ENCODE measurements around the gene PHACTR3. TPM values are rescaled to one million over a fixed set of nuclear protein-coding genes. Genes with fewer than 3 reads are reported as not detected.

PHACTR3 gene
- total RNA-seq, 1 experiment from 2014 or later = 30.6 TPM

GRCh38 chr20:59575653-59576052 is 28.7 kb upstream of the PHACTR3 start:
- Histone ChIP-seq H3K27ac (ENCODE audit: low read length) (no peak overlapping the region), H3K4me2 (ENCODE audit: low read length) (no peak overlapping the region), H3K4me1 (ENCODE audit: insufficient read depth, low read length) (no peaks in the 10 kb centered on the region), H3K36me3 (ENCODE audit: low read depth, low read length) (no peaks in the 10 kb centered on the region), H3K27me3 (ENCODE audit: low read length) (peaks cover 49% of the 10 kb centered on the region), H3K79me2 (ENCODE audit: low read length) (no peaks in the 10 kb centered on the region), H2AFZ (ENCODE audit: low read length) (no peak overlapping the region), H3K9me3 (ENCODE audit: low read length) (no peaks in the 10 kb centered on the region), H3F3A (ENCODE audit: low read length, unreplicated experiment) (no peaks in the 10 kb centered on the region), H3K9me2 (replicated peaks; ENCODE audit: low read length) (no peaks in the 10 kb centered on the region), H3K9ac (ENCODE audit: low read length) (no peak overlapping the region), H4K20me1 (ENCODE audit: low read length) (no peaks in the 10 kb centered on the region), H3K4me3 (ENCODE audit: low read length) (no peak overlapping the region)
- TF ChIP-seq EZH2 (IDR thresholded peaks at IDR 0.05; ENCODE audit: low read length, unreplicated experiment) = no peak
- no peak for TF ChIP-seq CTCF (conservative IDR thresholded peaks at IDR 0.05; ENCODE audit: low read depth, low read length)
- TF ChIP-seq EZH2phosphoT487 (IDR thresholded peaks at IDR 0.05; ENCODE audit: borderline replicate concordance, low read length) = no peak
- CTCF ChIA-PET = no interaction called here
- DNase-seq = no peak
- BruUV-seq (replicated peaks) = no TSS peak
- POLR2A ChIA-PET (ENCODE audit: unreplicated experiment) = no interaction called here
- ATAC-seq = no peak
- intact Hi-C loops (cut with micrococcal nuclease) = no loop called here

- Histone ChIP-seq H4K20me1 (ENCODE audit: low read length) (no peaks in the 10 kb centered on the region), H3F3A (ENCODE audit: low read length, unreplicated experiment) (no peaks in the 10 kb centered on the region), H3K27me3 (ENCODE audit: low read length) (peaks cover 56% of the 10 kb centered on the region), H2AFZ (ENCODE audit: low read length) (no peak overlapping the region), H3K9me3 (ENCODE audit: low read length) (no peaks in the 10 kb centered on the region), H3K4me1 (ENCODE audit: insufficient read depth, low read length) (no peaks in the 10 kb centered on the region), H3K36me3 (ENCODE audit: low read depth, low read length) (no peaks in the 10 kb centered on the region), H3K4me3 (ENCODE audit: low read length) (no peak overlapping the region), H3K9me2 (replicated peaks; ENCODE audit: low read length) (no peaks in the 10 kb centered on the region), H3K4me2 (ENCODE audit: low read length) (no peak overlapping the region), H3K9ac (ENCODE audit: low read length) (no peak overlapping the region), H3K27ac (ENCODE audit: low read length) (no peak overlapping the region), H3K79me2 (ENCODE audit: low read length) (no peaks in the 10 kb centered on the region)
- ChIA-PET POLR2A (ENCODE audit: unreplicated experiment) (no interaction called here), CTCF (no interaction called here)
- TF ChIP-seq EZH2 (IDR thresholded peaks at IDR 0.05; ENCODE audit: low read length, unreplicated experiment) (no peak), CTCF (conservative IDR thresholded peaks at IDR 0.05; ENCODE audit: low read depth, low read length) (no peak), EZH2phosphoT487 (IDR thresholded peaks at IDR 0.05; ENCODE audit: borderline replicate concordance, low read length) (no peak)
- intact Hi-C loops (cut with micrococcal nuclease) = no loop called here
- no peak for DNase-seq
- BruUV-seq (replicated peaks) = no TSS peak
- no peak for ATAC-seq
Measured at GRCh38 chr20:59576216-59576953, 28.0 kb upstream of the PHACTR3 start.

GRCh38 chr20:59577037-59577808 is 27.1 kb upstream of the PHACTR3 start:
- no TSS peak for BruUV-seq (replicated peaks)
- Histone ChIP-seq H2AFZ (ENCODE audit: low read length) (no peak overlapping the region), H3K9ac (ENCODE audit: low read length) (no peak overlapping the region), H3K4me3 (ENCODE audit: low read length) (no peak overlapping the region), H3K4me2 (ENCODE audit: low read length) (no peak overlapping the region), H3K4me1 (ENCODE audit: insufficient read depth, low read length) (no peaks in the 10 kb centered on the region), H4K20me1 (ENCODE audit: low read length) (no peaks in the 10 kb centered on the region), H3K79me2 (ENCODE audit: low read length) (no peaks in the 10 kb centered on the region), H3K27ac (ENCODE audit: low read length) (no peak overlapping the region), H3K9me2 (replicated peaks; ENCODE audit: low read length) (no peaks in the 10 kb centered on the region), H3K9me3 (ENCODE audit: low read length) (no peaks in the 10 kb centered on the region), H3F3A (ENCODE audit: low read length, unreplicated experiment) (no peaks in the 10 kb centered on the region), H3K27me3 (ENCODE audit: low read length) (peaks cover 65% of the 10 kb centered on the region), H3K36me3 (ENCODE audit: low read depth, low read length) (no peaks in the 10 kb centered on the region)
- DNase-seq (no peak), ATAC-seq (no peak)
- ChIA-PET CTCF (no interaction called here), POLR2A (ENCODE audit: unreplicated experiment) (no interaction called here)
- intact Hi-C loops (cut with micrococcal nuclease) = no loop called here
- TF ChIP-seq EZH2 (IDR thresholded peaks at IDR 0.05; ENCODE audit: low read length, unreplicated experiment) (no peak), EZH2phosphoT487 (IDR thresholded peaks at IDR 0.05; ENCODE audit: borderline replicate concordance, low read length) (no peak), CTCF (conservative IDR thresholded peaks at IDR 0.05; ENCODE audit: low read depth, low read length) (no peak)
